HFF-Myc (cell line): ENCODE data around the gene LIPG.
"Not testable (repeated sequence)": the region's sequence is repeated elsewhere in the genome, so short reads cannot be mapped to it uniquely, and the experiment has no call there.

Experiments used
- DNase-seq: peaks from one replicate; pipeline ENCODE4 v3.0.0-alpha.2; 2011; ENCODE audit warnings: low read depth; ENCODE audit errors: extremely low read depth
- H3K4me3 ChIP-seq: replicated peaks from 2 replicates; pipeline ENCODE4 v1.5.1; 2011; ENCODE audit warnings: low read depth, mild to moderate bottlenecking, control low read depth, low read length
- CTCF ChIP-seq: IDR thresholded peaks from 2 replicates; pipeline ENCODE4 v1.5.1; 2012; ENCODE audit warnings: mild to moderate bottlenecking, low read depth, low read length, control low read depth; ENCODE audit errors: missing control alignments

Gene LIPG

GRCh38 chr18:49569724-49570123 lies 7.9 kb downstream of the LIPG start:
- TF ChIP-seq CTCF: no peak
- DNase-seq: no peak

GRCh38 chr18:49570836-49571235 lies 9.0 kb downstream of the LIPG start:
- DNase-seq: no peak
- H3K4me3 ChIP-seq: no peak overlapping the region
- no peak for TF ChIP-seq CTCF

More at GRCh38 chr18:49569724-49570123, 7.9 kb downstream of the LIPG start:
- no peak overlapping the region for H3K4me3 ChIP-seq

- no peak for DNase-seq
- TF ChIP-seq CTCF: no peak
- no peak overlapping the region for H3K4me3 ChIP-seq
These were observed 10.9 kb downstream of the LIPG start for GRCh38 chr18:49572611-49573345.

- TF ChIP-seq CTCF: no peak
- H3K4me3 ChIP-seq: no peak overlapping the region
- DNase-seq: no peak
These were observed 12.0 kb downstream of the LIPG start for GRCh38 chr18:49573835-49574234.

GRCh38 chr18:49579041-49579440 lies 17.2 kb downstream of the LIPG start:
- not testable (repeated sequence) for H3K4me3 ChIP-seq, DNase-seq

- not testable (repeated sequence) for DNase-seq, H3K4me3 ChIP-seq
These were observed 17.7 kb downstream of the LIPG start for GRCh38 chr18:49579583-49579982.

GRCh38 chr18:49580279-49580678 lies 18.4 kb downstream of the LIPG start:
- DNase-seq: no peak
- TF ChIP-seq CTCF: no peak
- no peak overlapping the region for H3K4me3 ChIP-seq

GRCh38 chr18:49581371-49581770 lies 19.5 kb downstream of the LIPG start:
- no peak for DNase-seq
- no peak for TF ChIP-seq CTCF
- H3K4me3 ChIP-seq: no peak overlapping the region
